ENCODE results near the gene TARBP1. TPM values are rescaled to one million over a fixed set of nuclear protein-coding genes. Genes with fewer than 3 reads are reported as not detected.

TARBP1 gene
- total and polyA plus RNA-seq, 2 of the 8 experiments (the other 6 are each of a cell fraction or from before 2014, with no cell fraction given), result 21.9 to 32.3 TPM

- TF ChIP-seq JUN (IDR thresholded peaks at IDR 0.05; ENCODE audit: low read depth, low read length) (no peak), TAF1 (IDR thresholded peaks at IDR 0.05; ENCODE audit: low read depth, low read length) (no peak)
Observed at GRCh38 chr1:234527346-234527745, 48.4 kb upstream of the TARBP1 start (continued).
